Measurements from ENCODE around the gene DNAJA2. TPM values are rescaled to one million over a fixed set of nuclear protein-coding genes. Genes with fewer than 3 reads are reported as not detected.

DNAJA2 gene
- polyA plus RNA-seq, 1 donor (not counting 4 experiments of a cell fraction or from before 2014, with no cell fraction given), result 36.3 TPM

DNA sequence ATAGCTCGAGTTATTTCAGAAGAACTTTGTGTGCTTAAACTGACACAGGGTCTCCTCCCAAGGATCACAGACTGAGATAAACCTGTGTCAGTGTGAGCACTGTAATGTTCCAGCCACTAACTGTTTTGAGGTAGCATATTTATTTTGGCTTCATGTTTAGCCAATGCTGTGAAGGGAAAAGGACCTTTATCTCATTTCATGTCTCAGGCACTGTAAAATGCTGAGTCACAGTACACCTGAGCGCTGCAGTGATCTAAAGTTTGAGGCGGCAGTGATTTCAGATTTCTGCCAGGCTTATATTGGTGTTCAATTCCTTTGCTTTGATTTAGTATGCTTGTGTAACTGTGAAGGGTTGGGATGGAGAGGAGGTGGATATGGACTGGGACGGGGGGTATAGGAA lies 3.1 kb upstream of the DNAJA2 start:
- Histone ChIP-seq H3K27me3 (ENCODE audit: control insufficient read depth, extremely low read depth, insufficient read depth, low read length) (no peaks in the 10 kb centered on the region), H3K9me1 (ENCODE audit: control insufficient read depth, extremely low read depth, insufficient read depth, low read length) (no peaks in the 10 kb centered on the region), H4K20me1 (ENCODE audit: control insufficient read depth, extremely low read depth, insufficient read depth, low read length) (no peaks in the 10 kb centered on the region), H2AFZ (ENCODE audit: control insufficient read depth, low read length) (peak overlapping the region; percentile 64), H3K9ac (ENCODE audit: control insufficient read depth, extremely low read depth, insufficient read depth, low read length) (no peak overlapping the region), H3K27ac (ENCODE audit: control insufficient read depth, insufficient read depth, low read length) (no peak overlapping the region), H3K36me3 (ENCODE audit: control insufficient read depth in 2 of 2, extremely low read depth in 1 of 2, insufficient read depth in 2 of 2, low read length in 2 of 2) (peaks cover 0 to 1% of the 10 kb centered on the region in 2 experiments), H3K79me2 (ENCODE audit: control insufficient read depth, insufficient read depth, low read length) (peaks cover 22% of the 10 kb centered on the region), H3K4me3 (ENCODE audit: control insufficient read depth in 2 of 3, extremely low read depth in 1 of 3, insufficient read depth in 2 of 3, low read depth in 1 of 3, low read length in 3 of 3) (no peak overlapping the region), H3K4me2 (ENCODE audit: control insufficient read depth, extremely low read depth, insufficient read depth, low read depth, low read length) (no peak overlapping the region), H3K9me3 (ENCODE audit: control insufficient read depth, low read depth, low read length) (no peaks in the 10 kb centered on the region), H3K4me1 (ENCODE audit: control insufficient read depth, extremely low read depth, insufficient read depth, low read length) (peaks cover 18% of the 10 kb centered on the region)
- FAIRE-seq, result no peak
- no peak for DNase-seq (ENCODE audit: low read depth, low spot score)
- dilution Hi-C loops (cut with MboI; ENCODE audit: extremely low pct_ligation_motif_present, low sequenced_read_pairs), result no loop called here
- TF ChIP-seq, protein P1, sequence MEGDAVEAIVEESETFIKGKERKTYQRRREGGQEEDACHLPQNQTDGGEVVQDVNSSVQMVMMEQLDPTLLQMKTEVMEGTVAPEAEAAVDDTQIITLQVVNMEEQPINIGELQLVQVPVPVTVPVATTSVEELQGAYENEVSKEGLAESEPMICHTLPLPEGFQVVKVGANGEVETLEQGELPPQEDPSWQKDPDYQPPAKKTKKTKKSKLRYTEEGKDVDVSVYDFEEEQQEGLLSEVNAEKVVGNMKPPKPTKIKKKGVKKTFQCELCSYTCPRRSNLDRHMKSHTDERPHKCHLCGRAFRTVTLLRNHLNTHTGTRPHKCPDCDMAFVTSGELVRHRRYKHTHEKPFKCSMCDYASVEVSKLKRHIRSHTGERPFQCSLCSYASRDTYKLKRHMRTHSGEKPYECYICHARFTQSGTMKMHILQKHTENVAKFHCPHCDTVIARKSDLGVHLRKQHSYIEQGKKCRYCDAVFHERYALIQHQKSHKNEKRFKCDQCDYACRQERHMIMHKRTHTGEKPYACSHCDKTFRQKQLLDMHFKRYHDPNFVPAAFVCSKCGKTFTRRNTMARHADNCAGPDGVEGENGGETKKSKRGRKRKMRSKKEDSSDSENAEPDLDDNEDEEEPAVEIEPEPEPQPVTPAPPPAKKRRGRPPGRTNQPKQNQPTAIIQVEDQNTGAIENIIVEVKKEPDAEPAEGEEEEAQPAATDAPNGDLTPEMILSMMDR (optimal IDR thresholded peaks at IDR 0.05 in 1 of 3, IDR thresholded peaks at IDR 0.05 in 1 of 3, conservative IDR thresholded peaks at IDR 0.05 in 1 of 3; ENCODE audit: extremely low read depth in 1 of 3, insufficient read depth in 2 of 3, low read length in 3 of 3), result no peak
- TF ChIP-seq EZH2 (IDR thresholded peaks at IDR 0.05; ENCODE audit: low read length), result no peak

DNA sequence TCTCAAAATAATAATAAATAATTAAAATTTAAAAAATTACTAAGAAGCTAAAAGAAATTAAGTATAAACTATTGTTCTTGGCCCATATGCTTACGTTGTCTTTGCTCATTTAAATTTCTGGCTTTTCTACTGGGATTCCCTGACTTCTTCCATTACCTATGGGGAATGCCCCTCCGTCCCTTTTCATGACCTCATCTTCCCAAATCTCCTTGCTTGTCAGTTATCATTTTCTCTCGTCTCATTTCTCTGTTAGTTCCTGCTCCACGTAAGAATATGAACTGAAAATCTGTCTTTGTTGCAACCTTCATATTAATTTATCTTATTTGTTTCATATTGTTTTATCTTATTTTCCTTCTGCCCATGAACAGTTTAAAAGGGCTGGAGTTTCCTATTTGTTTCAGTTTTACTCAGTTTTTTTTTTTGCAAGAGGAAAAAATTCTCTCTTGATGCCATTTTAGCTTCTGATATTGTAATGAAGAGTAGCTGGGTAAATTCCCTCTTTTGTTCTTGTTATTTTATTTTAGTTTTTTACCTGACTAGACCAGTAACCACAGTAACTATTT lies 2.5 kb upstream of the DNAJA2 start:
- Histone ChIP-seq H3K9ac (ENCODE audit: control insufficient read depth, extremely low read depth, insufficient read depth, low read length) (no peak overlapping the region), H4K20me1 (ENCODE audit: control insufficient read depth, extremely low read depth, insufficient read depth, low read length) (no peaks in the 10 kb centered on the region), H2AFZ (ENCODE audit: control insufficient read depth, low read length) (no peak overlapping the region), H3K4me1 (ENCODE audit: control insufficient read depth, extremely low read depth, insufficient read depth, low read length) (peaks cover 18% of the 10 kb centered on the region), H3K79me2 (ENCODE audit: control insufficient read depth, insufficient read depth, low read length) (peaks cover 27% of the 10 kb centered on the region), H3K27ac (ENCODE audit: control insufficient read depth, insufficient read depth, low read length) (no peak overlapping the region), H3K36me3 (ENCODE audit: control insufficient read depth in 2 of 2, extremely low read depth in 1 of 2, insufficient read depth in 2 of 2, low read length in 2 of 2) (peaks cover 0 to 3% of the 10 kb centered on the region in 2 experiments), H3K4me3 (ENCODE audit: control insufficient read depth in 2 of 3, extremely low read depth in 1 of 3, insufficient read depth in 2 of 3, low read depth in 1 of 3, low read length in 3 of 3) (no peak overlapping the region), H3K9me3 (ENCODE audit: control insufficient read depth, low read depth, low read length) (no peaks in the 10 kb centered on the region), H3K4me2 (ENCODE audit: control insufficient read depth, extremely low read depth, insufficient read depth, low read depth, low read length) (no peak overlapping the region), H3K9me1 (ENCODE audit: control insufficient read depth, extremely low read depth, insufficient read depth, low read length) (no peaks in the 10 kb centered on the region), H3K27me3 (ENCODE audit: control insufficient read depth, extremely low read depth, insufficient read depth, low read length) (no peaks in the 10 kb centered on the region)
- no peak for DNase-seq (ENCODE audit: low read depth, low spot score)
- FAIRE-seq, result no peak
- TF ChIP-seq EZH2 (IDR thresholded peaks at IDR 0.05; ENCODE audit: low read length), result no peak
- TF ChIP-seq, protein P1 (optimal IDR thresholded peaks at IDR 0.05 in 1 of 3, IDR thresholded peaks at IDR 0.05 in 1 of 3, conservative IDR thresholded peaks at IDR 0.05 in 1 of 3; ENCODE audit: extremely low read depth in 1 of 3, insufficient read depth in 2 of 3, low read length in 3 of 3), result no peak
- dilution Hi-C loops (cut with MboI; ENCODE audit: extremely low pct_ligation_motif_present, low sequenced_read_pairs), result no loop called here
